GM18526 (cell line): ENCODE measurements around the gene MAP1LC3C.

ENCODE experiments used
- POLR2A ChIP-seq: IDR thresholded peaks from 3 replicates; pipeline ENCODE4 v1.6.1; 2011; ENCODE audit not compliant: insufficient read length; ENCODE audit errors: extremely low read depth

The MAP1LC3C gene

GRCh38 chr1:241999026-241999425 is at the start of gene MAP1LC3C:
TSS of gene MAP1LC3C (minus strand) at chr1:241999098. CDS start at chr1:241999008, 90 bp downstream.
- no peak for TF ChIP-seq POLR2A

GRCh38 chr1:242043165-242043564 is 44.3 kb upstream of the MAP1LC3C start:
- TF ChIP-seq POLR2A = no peak

- TF ChIP-seq POLR2A = no peak
These were observed 35.5 kb upstream of the MAP1LC3C start for GRCh38 chr1:242034392-242034791.

GRCh38 chr1:242033447-242033846 is 34.5 kb upstream of the MAP1LC3C start:
- no peak for TF ChIP-seq POLR2A

- no peak for TF ChIP-seq POLR2A
These were observed 31.2 kb upstream of the MAP1LC3C start for GRCh38 chr1:242030071-242030470.

- no peak for TF ChIP-seq POLR2A
These were observed 26.8 kb upstream of the MAP1LC3C start for GRCh38 chr1:242025681-242026080.

- no peak for TF ChIP-seq POLR2A
These were observed 24.9 kb upstream of the MAP1LC3C start for GRCh38 chr1:242023805-242024204.

- TF ChIP-seq POLR2A = no peak
These were observed 20.1 kb upstream of the MAP1LC3C start for GRCh38 chr1:242019018-242019417.

- no peak for TF ChIP-seq POLR2A
These were observed 18.8 kb upstream of the MAP1LC3C start for GRCh38 chr1:242017580-242018233.

GRCh38 chr1:242016479-242016878 is 17.6 kb upstream of the MAP1LC3C start:
- no peak for TF ChIP-seq POLR2A

GRCh38 chr1:242011894-242012660 is 13.2 kb upstream of the MAP1LC3C start:
- TF ChIP-seq POLR2A = no peak

GRCh38 chr1:242008826-242009495 is 10.1 kb upstream of the MAP1LC3C start:
- TF ChIP-seq POLR2A = no peak

GRCh38 chr1:242006976-242007375 is 8.1 kb upstream of the MAP1LC3C start:
- TF ChIP-seq POLR2A = no peak

GRCh38 chr1:242005866-242006535 is 7.1 kb upstream of the MAP1LC3C start:
- no peak for TF ChIP-seq POLR2A

GRCh38 chr1:242004751-242005495 is 6.0 kb upstream of the MAP1LC3C start:
- TF ChIP-seq POLR2A = no peak
